Measurements from ENCODE around the gene ABCC12.

ABCC12 gene

DNA sequence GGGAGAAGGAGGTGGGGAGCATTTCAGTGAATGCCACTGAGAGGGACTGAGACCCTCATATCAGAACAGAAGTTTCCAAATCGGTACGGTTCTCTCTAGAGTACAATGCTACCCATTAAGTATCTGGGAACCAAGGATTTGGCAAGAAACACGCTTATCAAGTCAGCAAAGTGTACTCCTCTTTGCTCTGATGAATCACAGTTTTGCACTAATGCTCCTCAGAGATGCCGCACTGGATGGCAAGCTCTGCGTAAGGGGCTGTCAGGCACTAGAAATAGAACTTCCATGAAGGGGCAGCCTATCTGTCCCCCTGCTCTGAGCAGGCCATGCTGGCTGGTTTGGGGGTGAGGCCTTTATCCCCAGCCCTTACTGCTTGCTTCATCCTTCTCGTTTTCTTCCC is 4.8 kb upstream of the ABCC12 start:
- Histone ChIP-seq H3K4me3 (ENCODE audit: low read length) (no peak overlapping the region), H3K4me1 (ENCODE audit: insufficient read depth, low read length) (no peaks in the 10 kb centered on the region), H3K9me3 (ENCODE audit: low read length) (no peaks in the 10 kb centered on the region), H2AFZ (ENCODE audit: low read depth, low read length) (no peak overlapping the region), H3K36me3 (ENCODE audit: insufficient read depth, low read length) (no peaks in the 10 kb centered on the region), H3K27me3 (ENCODE audit: insufficient read depth, low read length) (no peaks in the 10 kb centered on the region)

DNA sequence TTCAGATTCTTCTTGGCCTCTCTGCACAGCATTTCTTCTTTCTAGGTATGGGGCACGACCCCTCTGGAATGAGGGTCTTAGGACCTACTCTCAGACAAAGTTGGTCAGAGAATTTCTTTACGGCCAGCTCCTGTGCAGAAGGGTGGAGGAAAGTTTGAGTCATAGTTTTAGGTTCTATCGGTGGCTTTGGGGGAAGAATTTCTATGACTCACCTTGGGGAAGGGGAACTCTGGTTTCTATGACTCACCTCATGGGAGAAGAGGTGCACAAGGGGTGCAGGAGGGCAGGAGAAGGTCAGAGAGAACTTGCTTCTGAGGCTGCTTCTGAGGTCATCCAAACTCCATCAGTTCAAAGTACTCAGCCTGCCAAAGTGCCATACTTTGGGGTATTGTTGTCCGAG is 2.5 kb upstream of the ABCC12 start:
- Histone ChIP-seq H3K27me3 (ENCODE audit: insufficient read depth, low read length) (peaks cover 3% of the 10 kb centered on the region), H3K9me3 (ENCODE audit: low read length) (no peaks in the 10 kb centered on the region), H3K4me1 (ENCODE audit: insufficient read depth, low read length) (no peaks in the 10 kb centered on the region), H2AFZ (ENCODE audit: low read depth, low read length) (no peak overlapping the region), H3K4me3 (ENCODE audit: low read length) (no peak overlapping the region), H3K36me3 (ENCODE audit: insufficient read depth, low read length) (no peaks in the 10 kb centered on the region)

DNA sequence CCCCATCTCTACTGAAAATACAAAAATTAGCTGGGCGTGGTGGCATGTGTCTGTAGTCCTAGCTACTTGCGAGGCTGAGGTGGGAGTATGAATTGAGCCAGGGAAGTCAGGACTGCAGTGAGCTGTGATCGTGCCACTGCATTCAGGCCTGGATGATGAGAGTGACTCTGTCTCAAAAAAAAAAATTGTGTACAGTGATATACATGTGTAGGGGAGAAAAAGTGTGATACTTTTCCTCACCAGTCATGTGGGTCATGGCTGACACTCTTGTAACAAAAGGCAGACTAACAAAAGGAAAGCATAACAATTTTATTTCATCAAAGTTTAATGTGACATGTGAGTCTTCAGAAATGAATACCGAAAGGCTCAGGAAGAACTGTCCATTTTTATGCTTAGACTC is 2.0 kb upstream of the ABCC12 start:
- no peak overlapping the region for H2AFZ ChIP-seq (ENCODE audit: low read depth, low read length)
- peaks cover 3% of the 10 kb centered on the region for H3K27me3 ChIP-seq (ENCODE audit: insufficient read depth, low read length)
- no peaks in the 10 kb centered on the region for H3K4me1 ChIP-seq (ENCODE audit: insufficient read depth, low read length)
- no peak overlapping the region for H3K4me3 ChIP-seq (ENCODE audit: low read length)
- no peaks in the 10 kb centered on the region for H3K36me3 ChIP-seq (ENCODE audit: insufficient read depth, low read length)
- H3K9me3 ChIP-seq (ENCODE audit: low read length), result no peaks in the 10 kb centered on the region

DNA sequence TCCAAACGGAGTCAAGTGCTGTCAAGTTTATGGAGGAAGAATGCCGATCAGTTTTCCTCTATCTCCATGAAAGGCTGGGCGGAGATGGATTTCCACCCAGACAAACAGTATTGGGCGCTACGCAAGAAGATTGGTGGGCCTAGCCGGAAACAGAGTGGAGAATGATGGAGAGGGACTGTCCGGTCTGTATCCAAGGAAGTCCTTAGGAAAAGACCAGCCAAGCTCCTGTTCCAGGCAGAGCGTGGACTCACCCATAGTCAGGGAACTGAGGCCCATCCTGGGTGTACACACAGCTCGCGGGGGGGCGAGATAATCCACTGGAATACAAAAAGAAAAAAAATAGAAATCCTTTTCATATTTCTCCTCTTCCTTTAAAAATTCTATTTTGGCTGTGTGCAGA is 1.5 kb upstream of the ABCC12 start:
- Histone ChIP-seq H3K9me3 (ENCODE audit: low read length) (no peaks in the 10 kb centered on the region), H3K36me3 (ENCODE audit: insufficient read depth, low read length) (no peaks in the 10 kb centered on the region), H3K4me3 (ENCODE audit: low read length) (no peak overlapping the region), H3K27me3 (ENCODE audit: insufficient read depth, low read length) (peaks cover 3% of the 10 kb centered on the region), H3K4me1 (ENCODE audit: insufficient read depth, low read length) (no peaks in the 10 kb centered on the region), H2AFZ (ENCODE audit: low read depth, low read length) (no peak overlapping the region)

DNA sequence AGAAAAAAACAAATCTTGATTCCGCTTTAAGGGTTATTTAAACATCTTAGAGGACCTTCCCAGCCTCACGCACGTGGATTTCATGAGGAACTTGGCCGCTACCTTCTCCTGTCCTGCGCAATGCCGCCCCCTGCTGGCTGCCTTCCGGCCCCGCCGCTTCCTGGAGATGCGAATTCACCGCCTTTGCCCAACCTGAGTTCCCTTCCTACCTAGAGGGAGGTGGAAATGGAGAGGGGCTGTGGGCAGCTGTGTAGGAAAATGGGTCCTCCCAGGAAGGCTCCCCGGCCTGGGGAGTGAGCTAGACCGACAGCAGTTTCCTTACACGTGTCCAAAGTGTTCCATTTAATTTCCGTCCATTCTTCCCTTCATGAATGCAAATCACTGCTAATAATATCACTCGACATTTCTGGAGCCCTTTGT is 1.0 kb upstream of the ABCC12 start:
- no peak overlapping the region for H3K4me3 ChIP-seq (ENCODE audit: low read length)

DNA sequence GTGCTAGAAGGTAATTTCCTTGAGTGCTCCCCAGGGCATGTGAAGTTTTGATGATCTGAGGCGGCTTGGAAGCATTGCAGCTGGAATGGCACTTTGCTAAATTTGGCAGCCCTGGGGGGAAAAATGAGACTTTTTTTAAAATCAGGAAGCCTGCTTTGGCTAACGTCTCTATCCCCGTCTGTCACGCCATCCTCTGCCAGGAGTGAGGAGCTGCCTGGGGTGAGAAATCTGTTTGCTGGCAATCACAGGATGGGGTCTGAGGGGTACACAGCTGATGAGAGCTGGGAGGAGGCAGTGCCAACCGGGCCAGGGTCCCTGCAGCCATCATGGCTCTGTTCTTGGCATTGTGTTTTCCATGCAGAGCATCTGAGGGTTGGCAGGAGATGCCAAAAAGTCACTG is 2.0 kb downstream of the ABCC12 start:
- no peak overlapping the region for H2AFZ ChIP-seq (ENCODE audit: low read depth, low read length)
- no peak overlapping the region for H3K4me3 ChIP-seq (ENCODE audit: low read length)
- no peaks in the 10 kb centered on the region for H3K9me3 ChIP-seq (ENCODE audit: low read length)
- no peaks in the 10 kb centered on the region for H3K4me1 ChIP-seq (ENCODE audit: insufficient read depth, low read length)
- H3K36me3 ChIP-seq (ENCODE audit: insufficient read depth, low read length), result no peaks in the 10 kb centered on the region
- peaks cover 3% of the 10 kb centered on the region for H3K27me3 ChIP-seq (ENCODE audit: insufficient read depth, low read length)

More for the DNA sequence above, 1.0 kb upstream of the ABCC12 start:
- Histone ChIP-seq H2AFZ (ENCODE audit: low read depth, low read length) (no peak overlapping the region), H3K36me3 (ENCODE audit: insufficient read depth, low read length) (no peaks in the 10 kb centered on the region), H3K4me1 (ENCODE audit: insufficient read depth, low read length) (no peaks in the 10 kb centered on the region), H3K9me3 (ENCODE audit: low read length) (no peaks in the 10 kb centered on the region), H3K27me3 (ENCODE audit: insufficient read depth, low read length) (peaks cover 3% of the 10 kb centered on the region)

DNA sequence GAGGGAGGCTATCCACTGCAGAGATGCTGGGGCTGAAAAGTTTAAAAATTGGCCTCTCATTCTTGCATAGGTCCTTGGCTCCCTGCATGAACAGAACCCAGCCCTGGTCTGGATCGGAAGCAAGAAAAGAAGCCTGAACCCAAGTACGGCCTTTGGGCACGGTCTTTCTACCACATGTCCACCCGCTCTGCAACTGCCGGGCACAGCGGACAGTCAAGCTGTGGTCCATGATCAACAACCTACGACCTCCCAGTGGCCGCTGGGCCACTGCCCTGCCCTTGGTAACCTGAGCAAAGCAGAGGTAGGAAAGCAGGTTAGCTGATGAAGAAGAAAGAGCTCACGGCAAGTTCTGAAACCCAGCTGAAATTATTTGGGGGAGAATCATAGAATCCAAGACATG is 3.6 kb downstream of the ABCC12 start:
- no peaks in the 10 kb centered on the region for H3K36me3 ChIP-seq (ENCODE audit: insufficient read depth, low read length)
- H3K27me3 ChIP-seq (ENCODE audit: insufficient read depth, low read length), result peaks cover 3% of the 10 kb centered on the region
- H2AFZ ChIP-seq (ENCODE audit: low read depth, low read length), result no peak overlapping the region
- H3K4me1 ChIP-seq (ENCODE audit: insufficient read depth, low read length), result no peaks in the 10 kb centered on the region
- H3K4me3 ChIP-seq (ENCODE audit: low read length), result no peak overlapping the region
- no peaks in the 10 kb centered on the region for H3K9me3 ChIP-seq (ENCODE audit: low read length)

DNA sequence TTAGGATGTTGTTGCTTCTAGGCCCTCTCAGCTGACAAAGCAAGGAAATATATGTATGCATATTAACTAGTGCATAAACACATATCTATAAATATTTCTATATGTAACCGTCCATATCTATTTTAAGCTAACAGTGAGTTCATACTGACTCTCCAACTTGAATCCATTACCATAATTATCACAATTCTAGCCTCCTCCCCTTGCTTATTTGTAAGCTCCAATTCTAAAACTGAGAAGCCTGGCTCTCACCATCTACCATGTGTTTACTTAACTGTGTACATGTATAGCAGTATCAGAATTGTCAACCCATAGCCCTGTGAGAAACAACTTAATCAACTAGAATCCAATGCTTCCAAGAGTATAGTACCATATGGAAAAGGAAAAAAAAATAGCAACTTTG is 5.1 kb downstream of the ABCC12 start:
- peaks cover 3% of the 10 kb centered on the region for H3K27me3 ChIP-seq (ENCODE audit: insufficient read depth, low read length)
- H3K4me3 ChIP-seq (ENCODE audit: low read length), result no peak overlapping the region
- H2AFZ ChIP-seq (ENCODE audit: low read depth, low read length), result no peak overlapping the region
- H3K4me1 ChIP-seq (ENCODE audit: insufficient read depth, low read length), result no peaks in the 10 kb centered on the region
- no peaks in the 10 kb centered on the region for H3K9me3 ChIP-seq (ENCODE audit: low read length)
- H3K36me3 ChIP-seq (ENCODE audit: insufficient read depth, low read length), result no peaks in the 10 kb centered on the region

DNA sequence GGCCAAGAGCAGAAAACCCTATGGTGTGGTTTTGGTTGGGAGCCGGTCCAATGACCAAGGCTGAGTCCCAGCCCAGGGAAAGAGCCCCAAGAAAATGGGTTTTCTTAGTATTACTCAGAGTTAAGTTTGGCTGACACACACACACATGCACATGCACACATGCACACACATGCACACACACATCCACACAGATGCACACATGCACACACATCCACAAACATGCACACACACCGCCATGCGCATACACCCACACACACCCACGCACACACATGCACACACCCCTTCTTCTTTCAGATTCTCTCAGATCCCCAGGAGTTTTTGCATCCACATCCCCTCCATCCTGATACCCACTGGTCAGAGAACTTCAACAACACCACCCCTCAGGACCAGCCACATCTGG is 9.1 kb downstream of the ABCC12 start:
- Histone ChIP-seq H3K36me3 (ENCODE audit: insufficient read depth, low read length) (no peaks in the 10 kb centered on the region), H3K4me3 (ENCODE audit: low read length) (no peak overlapping the region), H3K9me3 (ENCODE audit: low read length) (no peaks in the 10 kb centered on the region), H2AFZ (ENCODE audit: low read depth, low read length) (no peak overlapping the region), H3K27me3 (ENCODE audit: insufficient read depth, low read length) (no peaks in the 10 kb centered on the region), H3K4me1 (ENCODE audit: insufficient read depth, low read length) (peaks cover 11% of the 10 kb centered on the region)

DNA sequence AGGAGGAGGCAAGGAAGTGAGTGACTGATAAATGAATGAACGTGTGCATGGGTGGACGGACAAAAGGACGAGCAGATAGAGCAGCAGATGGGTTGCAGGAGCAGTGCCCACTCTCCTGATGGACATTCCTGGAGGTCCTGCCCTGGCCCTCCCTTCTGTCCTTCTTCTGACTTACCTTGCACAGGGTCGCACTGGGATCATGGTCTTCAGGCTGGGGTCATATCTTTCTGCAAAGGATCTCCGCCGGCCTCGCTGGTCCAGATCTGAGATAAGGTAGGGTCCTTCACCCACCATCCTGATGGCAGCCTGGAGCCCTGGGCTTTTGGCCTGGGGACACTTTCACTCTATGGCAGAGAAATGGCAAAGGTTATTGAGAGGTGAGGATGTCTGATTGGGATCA is 9.7 kb downstream of the ABCC12 start:
- no peaks in the 10 kb centered on the region for H3K9me3 ChIP-seq (ENCODE audit: low read length)
- no peak overlapping the region for H2AFZ ChIP-seq (ENCODE audit: low read depth, low read length)
- H3K4me1 ChIP-seq (ENCODE audit: insufficient read depth, low read length), result peaks cover 11% of the 10 kb centered on the region
- no peaks in the 10 kb centered on the region for H3K27me3 ChIP-seq (ENCODE audit: insufficient read depth, low read length)
- H3K36me3 ChIP-seq (ENCODE audit: insufficient read depth, low read length), result no peaks in the 10 kb centered on the region
- H3K4me3 ChIP-seq (ENCODE audit: low read length), result no peak overlapping the region

DNA sequence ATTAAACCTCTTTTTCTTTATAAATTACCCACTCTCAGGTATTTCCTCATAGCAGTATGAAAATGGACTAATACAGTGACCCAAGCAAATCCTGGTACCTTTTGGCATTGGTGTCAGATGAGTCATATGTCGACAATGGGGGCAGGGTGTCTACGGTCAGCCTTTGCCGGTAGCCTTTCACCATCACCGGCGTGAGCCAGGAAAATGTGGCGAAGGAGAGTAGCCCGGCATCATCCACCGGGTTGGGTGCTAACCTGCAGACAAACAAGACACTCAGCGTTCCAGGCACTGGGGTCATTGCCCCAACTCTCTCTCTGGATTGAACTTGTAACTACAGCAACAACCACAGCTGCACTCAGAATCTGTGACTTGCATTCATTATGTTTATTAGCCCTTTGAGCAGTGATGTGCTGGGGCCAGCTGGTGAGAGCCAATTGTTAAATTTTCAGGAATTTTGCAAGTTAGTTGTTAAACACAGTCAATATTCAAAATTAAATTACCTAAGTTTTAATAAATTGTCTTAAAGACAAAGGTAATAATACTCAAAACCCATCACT is 11.9 kb downstream of the ABCC12 start:
- peaks cover 11% of the 10 kb centered on the region for H3K4me1 ChIP-seq (ENCODE audit: insufficient read depth, low read length)
- no peak overlapping the region for H2AFZ ChIP-seq (ENCODE audit: low read depth, low read length)
- H3K4me3 ChIP-seq (ENCODE audit: low read length), result no peak overlapping the region
- no peaks in the 10 kb centered on the region for H3K27me3 ChIP-seq (ENCODE audit: insufficient read depth, low read length)
- H3K36me3 ChIP-seq (ENCODE audit: insufficient read depth, low read length), result no peaks in the 10 kb centered on the region
- no peaks in the 10 kb centered on the region for H3K9me3 ChIP-seq (ENCODE audit: low read length)

DNA sequence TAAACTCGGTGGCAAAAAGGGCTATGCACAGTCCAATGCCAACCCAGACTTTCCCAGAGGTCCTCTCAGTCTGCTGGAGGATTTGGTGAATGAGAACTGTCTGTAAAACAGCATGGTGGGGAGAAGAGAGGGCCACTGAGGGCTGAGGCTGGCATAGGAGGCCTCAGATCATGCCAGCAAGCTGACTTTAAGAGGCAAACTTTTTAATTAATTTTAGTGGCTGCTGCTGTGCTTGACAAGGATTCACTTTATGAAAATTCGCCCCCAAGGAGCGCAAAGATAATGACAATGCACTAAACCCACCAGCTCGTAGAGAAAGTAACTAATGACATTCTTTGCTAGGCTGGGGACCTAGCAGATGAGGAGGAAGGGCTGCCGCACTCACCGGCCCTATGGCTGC is 15.0 kb downstream of the ABCC12 start:
- peaks cover 11% of the 10 kb centered on the region for H3K4me1 ChIP-seq (ENCODE audit: insufficient read depth, low read length)
- H3K9me3 ChIP-seq (ENCODE audit: low read length), result no peaks in the 10 kb centered on the region
- H3K27me3 ChIP-seq (ENCODE audit: insufficient read depth, low read length), result no peaks in the 10 kb centered on the region
- H3K4me3 ChIP-seq (ENCODE audit: low read length), result no peak overlapping the region
- H2AFZ ChIP-seq (ENCODE audit: low read depth, low read length), result no peak overlapping the region
- no peaks in the 10 kb centered on the region for H3K36me3 ChIP-seq (ENCODE audit: insufficient read depth, low read length)

DNA sequence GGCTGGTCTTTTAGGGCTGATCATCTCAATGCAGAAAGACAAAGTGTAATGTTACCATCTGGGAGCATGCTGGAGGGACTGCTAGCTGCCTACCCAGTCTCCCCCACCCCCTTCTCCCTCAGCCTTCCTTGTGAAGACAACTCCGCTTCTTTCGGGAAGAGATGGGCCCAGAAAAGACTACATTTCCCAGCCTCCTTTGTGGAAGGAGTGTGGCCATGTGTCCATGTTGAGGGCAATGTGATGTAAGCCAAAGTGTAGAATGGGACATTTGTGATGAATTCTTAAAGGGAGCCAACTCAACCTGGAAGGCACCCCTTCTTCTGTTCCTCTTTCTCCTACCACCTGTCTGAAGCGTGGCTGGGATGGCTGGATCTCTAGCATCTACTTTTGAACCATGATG is 16.3 kb downstream of the ABCC12 start:
- peaks cover 8% of the 10 kb centered on the region for H3K4me1 ChIP-seq (ENCODE audit: insufficient read depth, low read length)
- H3K9me3 ChIP-seq (ENCODE audit: low read length), result no peaks in the 10 kb centered on the region
- H2AFZ ChIP-seq (ENCODE audit: low read depth, low read length), result no peak overlapping the region

DNA sequence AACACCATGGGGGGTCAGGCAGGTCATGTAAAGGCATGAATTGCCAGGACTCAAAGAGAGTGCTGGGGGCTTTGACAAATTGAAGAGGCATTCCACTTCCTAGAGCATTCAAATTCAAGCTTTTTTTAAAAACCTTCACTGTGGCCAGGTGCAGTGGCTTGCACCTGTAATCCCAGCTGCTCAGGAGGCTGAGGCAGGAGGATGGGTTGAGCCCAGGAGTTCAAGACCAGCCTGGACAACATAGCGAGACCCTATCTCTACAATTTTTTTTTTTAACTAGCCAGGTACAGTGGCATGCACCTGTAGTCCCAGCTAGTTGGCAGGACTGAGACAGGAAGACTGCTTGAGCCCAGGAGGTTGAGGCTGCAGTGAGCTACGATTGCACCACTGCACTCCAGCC is 17.2 kb downstream of the ABCC12 start:
- Histone ChIP-seq H2AFZ (ENCODE audit: low read depth, low read length) (no peak overlapping the region), H3K4me3 (ENCODE audit: low read length) (no peak overlapping the region), H3K9me3 (ENCODE audit: low read length) (no peaks in the 10 kb centered on the region), H3K27me3 (ENCODE audit: insufficient read depth, low read length) (no peaks in the 10 kb centered on the region), H3K36me3 (ENCODE audit: insufficient read depth, low read length) (no peaks in the 10 kb centered on the region), H3K4me1 (ENCODE audit: insufficient read depth, low read length) (peaks cover 1% of the 10 kb centered on the region)

More for the DNA sequence above, 16.3 kb downstream of the ABCC12 start:
- no peaks in the 10 kb centered on the region for H3K36me3 ChIP-seq (ENCODE audit: insufficient read depth, low read length)
- H3K27me3 ChIP-seq (ENCODE audit: insufficient read depth, low read length), result no peaks in the 10 kb centered on the region
- no peak overlapping the region for H3K4me3 ChIP-seq (ENCODE audit: low read length)

All from neuron (in vitro differentiated cells).